GM23338 (cell line): ENCODE results near the gene BMPR2.

Experiments
- CTCF ChIP-seq, 2 experiments: fragments of 200-600 bp in 1 of 2; sonication (generic) in 1 of 2; conservative IDR thresholded peaks; 2 replicates each; pipeline versions ENCODE4 v1.5.1 to v1.6.1; 2016 to 2017; ENCODE audit warnings: antibody characterized with exemption in 2 of 2, low read depth in 2 of 2, mild to moderate bottlenecking in 2 of 2, moderate library complexity in 1 of 2
- POLR2AphosphoS5 ChIP-seq: IDR thresholded peaks from 2 replicates; pipeline ENCODE4 v1.6.1; 2016; ENCODE audit warnings: antibody characterized with exemption, low read depth
- ZNF462 ChIP-seq: fragments of 250-450 bp; sonication (Bioruptor Pico); IDR thresholded peaks from 2 replicates; pipeline ENCODE4 v1.5.0; 2020; ENCODE audit warnings: mild to moderate bottlenecking, moderate library complexity

DNA sequence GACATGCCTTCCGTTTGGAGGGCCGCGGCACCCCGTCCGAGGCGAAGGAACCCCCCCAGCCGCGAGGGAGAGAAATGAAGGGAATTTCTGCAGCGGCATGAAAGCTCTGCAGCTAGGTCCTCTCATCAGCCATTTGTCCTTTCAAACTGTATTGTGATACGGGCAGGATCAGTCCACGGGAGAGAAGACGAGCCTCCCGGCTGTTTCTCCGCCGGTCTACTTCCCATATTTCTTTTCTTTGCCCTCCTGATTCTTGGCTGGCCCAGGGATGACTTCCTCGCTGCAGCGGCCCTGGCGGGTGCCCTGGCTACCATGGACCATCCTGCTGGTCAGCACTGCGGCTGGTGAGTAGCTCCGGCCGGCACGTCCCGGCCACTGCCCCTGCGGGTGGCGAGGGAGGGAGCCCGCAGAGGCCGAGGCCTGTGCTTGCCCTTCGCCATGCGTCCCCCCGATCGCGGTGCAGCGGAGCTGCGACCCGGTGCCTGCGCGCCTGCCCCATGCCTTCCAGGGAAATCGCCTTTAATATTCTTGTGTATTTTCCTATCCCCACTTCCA is 1.2 kb downstream of the BMPR2 start:
- TF ChIP-seq CTCF (conservative IDR thresholded peaks at IDR 0.05; ENCODE audit: low read depth in 2 of 2) (no peak), ZNF462 (CRISPR knock-in tag) (no peak), POLR2AphosphoS5 (no peak)
